ENCODE data around the gene PPP1R37.

GRCh38 chr19:45149129-45149528 lies 56.1 kb downstream of the PPP1R37 start:
- no peak for TF ChIP-seq ZFP3 (CRISPR knock-in tag; IDR thresholded peaks at IDR 0.05)
- no peak for TF ChIP-seq RARB (CRISPR knock-in tag; IDR thresholded peaks at IDR 0.05)
